Testis (tissue), 3 donors: ENCODE results near the gene HSPB6. TPM values are rescaled to one million over a fixed set of nuclear protein-coding genes. Genes with fewer than 3 reads are reported as not detected.

Source experiments
- DNase-seq: peaks from one replicate; pipeline ENCODE4 v3.0.0-alpha.2; 2019
- H3K27ac ChIP-seq, 2 donors: fragments of 200-600 bp; sonication (generic); one replicate each; pipeline ENCODE4 v1.5.1; 2019
- H3K27me3 ChIP-seq: fragments of 200-600 bp; sonication (generic); one replicate; pipeline ENCODE4 v1.5.1; 2019
- H3K36me3 ChIP-seq: fragments of 200-600 bp; sonication (generic); one replicate; pipeline ENCODE4 v1.5.1; 2017; ENCODE audit warnings: low read depth; ENCODE audit errors: missing control alignments
- H3K4me1 ChIP-seq: fragments of 200-600 bp; sonication (generic); one replicate; pipeline ENCODE4 v1.5.1; 2019
- H3K4me3 ChIP-seq, 2 donors: fragments of 200-600 bp; sonication (generic); one replicate each; pipeline ENCODE4 v1.5.1; 2017 to 2019
- H3K9me3 ChIP-seq: fragments of 200-600 bp; sonication (generic); one replicate; pipeline ENCODE4 v1.5.1; 2017
- POLR2A ChIP-seq: fragments of 450-650 bp; IDR thresholded peaks from one replicate; pipeline ENCODE4 v1.6.1; 2017; ENCODE audit warnings: antibody characterized with exemption, mild to moderate bottlenecking, moderate library complexity
- WGBS, 2 donors: methylation state at CpG; one replicate each; pipeline ENCODE4 v1.1.5; 2018; 5-methylcytosine and 5-hydroxymethylcytosine counted together
- intact Hi-C: fragments of 100-400 bp; cut with DNase I; formaldehyde crosslinking; loops from one replicate; pipeline ENCODE4 v1.15.1; 2023; ENCODE audit warnings: low total_unique reads
- polyA plus RNA-seq: library from polyadenylated mRNA; stranded (reverse); fragments of 350-450 nt; fragmentation: Illumina TruSeq; extraction: RNeasy Lipid Tissue Mini Kit (QIAGEN cat#74804); gene quantifications from one replicate; pipeline ENCODE4 v1.2.3, GENCODE V29; 2014; ENCODE audit warnings: low read depth, low replicate concordance; ENCODE audit not compliant: insufficient read depth
- total RNA-seq, 2 donors: library from RNA; depleted of rRNA; stranded (reverse); fragments of >200 nt; gene quantifications; one replicate each; pipeline ENCODE4 v1.2.3, GENCODE V29; 2016
- TF ChIP-seq, protein P1 (sequence below), 3 experiments: fragments of 450-650 bp in 2 of 3; fragments of 200-600 bp in 1 of 3; sonication (generic) in 1 of 3; IDR thresholded peaks; one replicate each; pipeline ENCODE4 v1.5.1; 2016 to 2019; ENCODE audit warnings: antibody characterized with exemption in 3 of 3, mild to moderate bottlenecking in 2 of 3, moderate library complexity in 1 of 3

The HSPB6 gene
- total and polyA plus RNA-seq, 3 donors from 2014 or later = 50.9 to 146 (median 57.1) TPM

DNA sequence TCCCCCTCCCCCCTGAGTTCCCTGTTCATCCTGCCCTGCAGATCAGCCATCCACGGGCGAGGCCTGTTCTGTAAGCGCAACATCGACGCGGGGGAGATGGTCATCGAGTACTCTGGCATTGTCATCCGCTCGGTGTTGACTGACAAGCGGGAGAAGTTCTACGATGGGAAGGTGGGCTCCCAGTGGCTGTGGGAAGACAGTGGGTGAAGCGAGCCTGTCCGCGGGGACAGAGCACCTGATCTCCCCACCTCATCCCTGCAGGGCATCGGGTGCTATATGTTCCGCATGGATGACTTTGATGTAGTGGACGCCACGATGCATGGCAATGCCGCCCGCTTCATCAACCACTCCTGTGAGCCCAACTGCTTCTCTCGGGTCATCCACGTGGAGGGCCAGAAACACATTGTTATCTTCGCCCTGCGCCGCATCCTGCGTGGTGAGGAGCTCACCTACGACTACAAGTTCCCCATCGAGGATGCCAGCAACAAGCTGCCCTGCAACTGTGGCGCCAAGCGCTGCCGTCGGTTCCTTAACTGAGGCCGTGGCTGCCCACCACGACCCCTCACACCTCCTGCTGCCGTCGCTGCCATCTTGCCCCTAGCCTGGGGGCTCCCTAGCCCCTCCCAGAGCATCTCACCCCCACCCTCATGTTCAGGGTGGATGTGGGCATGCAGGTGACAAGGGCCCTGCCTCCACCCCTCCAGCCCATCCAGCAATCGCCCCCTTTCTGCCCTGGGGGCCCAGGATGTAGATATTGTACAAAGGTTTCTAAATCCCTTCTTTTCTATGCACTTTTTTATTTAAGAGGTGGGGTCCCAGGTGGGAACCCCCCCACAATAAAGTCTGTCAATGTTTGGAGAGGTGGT, 18.6 kb downstream of the HSPB6 start:
- H3K27me3 ChIP-seq = no peaks in the 10 kb centered on the region
- H3K27ac ChIP-seq = no peak overlapping the region
- H3K4me1 ChIP-seq = peaks cover 6% of the 10 kb centered on the region
- DNase-seq = no peak
- no peak overlapping the region for H3K4me3 ChIP-seq
- no peak for TF ChIP-seq POLR2A
- TF ChIP-seq, protein P1, sequence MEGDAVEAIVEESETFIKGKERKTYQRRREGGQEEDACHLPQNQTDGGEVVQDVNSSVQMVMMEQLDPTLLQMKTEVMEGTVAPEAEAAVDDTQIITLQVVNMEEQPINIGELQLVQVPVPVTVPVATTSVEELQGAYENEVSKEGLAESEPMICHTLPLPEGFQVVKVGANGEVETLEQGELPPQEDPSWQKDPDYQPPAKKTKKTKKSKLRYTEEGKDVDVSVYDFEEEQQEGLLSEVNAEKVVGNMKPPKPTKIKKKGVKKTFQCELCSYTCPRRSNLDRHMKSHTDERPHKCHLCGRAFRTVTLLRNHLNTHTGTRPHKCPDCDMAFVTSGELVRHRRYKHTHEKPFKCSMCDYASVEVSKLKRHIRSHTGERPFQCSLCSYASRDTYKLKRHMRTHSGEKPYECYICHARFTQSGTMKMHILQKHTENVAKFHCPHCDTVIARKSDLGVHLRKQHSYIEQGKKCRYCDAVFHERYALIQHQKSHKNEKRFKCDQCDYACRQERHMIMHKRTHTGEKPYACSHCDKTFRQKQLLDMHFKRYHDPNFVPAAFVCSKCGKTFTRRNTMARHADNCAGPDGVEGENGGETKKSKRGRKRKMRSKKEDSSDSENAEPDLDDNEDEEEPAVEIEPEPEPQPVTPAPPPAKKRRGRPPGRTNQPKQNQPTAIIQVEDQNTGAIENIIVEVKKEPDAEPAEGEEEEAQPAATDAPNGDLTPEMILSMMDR (IDR thresholded peaks at IDR 0.05) = no peak
- 89 to 92% methylated on average over 27 to 37 of the region's 37 CpGs for WGBS, 2 donors
- no peaks in the 10 kb centered on the region for H3K36me3 ChIP-seq
- intact Hi-C loops = no loop called here
- no peaks in the 10 kb centered on the region for H3K9me3 ChIP-seq

DNA sequence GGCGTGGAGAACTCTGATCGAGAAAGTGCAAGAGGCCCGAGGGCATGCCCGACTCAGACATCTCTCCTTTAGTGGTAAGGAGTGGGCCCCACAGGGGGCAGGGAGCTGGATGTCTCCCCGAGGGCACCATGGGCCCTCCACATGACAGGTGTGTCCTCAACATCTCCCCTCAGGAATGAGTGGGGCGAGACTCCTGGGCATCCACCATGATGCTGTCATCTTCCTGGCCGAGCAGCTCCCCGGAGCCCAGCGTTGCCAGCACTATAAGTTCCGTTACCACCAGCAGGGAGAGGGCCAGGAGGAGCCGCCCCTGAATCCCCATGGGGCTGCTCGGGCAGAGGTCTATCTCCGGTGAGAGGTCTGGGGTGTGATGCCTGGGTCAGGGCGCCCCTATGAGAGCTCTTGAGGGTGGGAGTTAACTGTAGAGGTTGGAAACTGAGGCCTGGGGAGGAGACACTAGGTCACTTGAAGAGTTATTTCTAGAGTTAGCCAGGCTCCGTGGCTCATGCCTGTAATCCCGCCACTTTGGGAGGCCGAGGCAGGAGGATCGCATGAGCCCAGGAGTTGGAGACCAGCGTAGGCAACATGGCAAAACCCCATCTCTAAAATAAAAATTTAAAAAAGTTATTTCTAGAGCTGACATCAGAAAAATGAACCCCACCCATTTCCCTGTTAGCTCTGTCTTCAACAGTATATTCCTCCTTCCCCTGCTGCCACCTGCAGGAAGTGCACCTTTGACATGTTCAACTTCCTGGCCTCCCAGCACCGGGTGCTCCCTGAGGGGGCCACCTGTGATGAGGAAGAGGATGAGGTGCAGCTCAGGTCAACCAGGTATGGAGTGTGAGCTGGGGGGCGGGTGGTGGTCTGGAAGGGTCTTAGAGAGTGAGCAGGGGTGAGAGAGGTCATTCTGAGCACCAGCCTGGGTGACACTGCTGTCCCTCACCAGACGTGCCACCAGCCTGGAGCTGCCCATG, 19.6 kb downstream of the HSPB6 start:
- H3K27ac ChIP-seq = no peak overlapping the region

DNA sequence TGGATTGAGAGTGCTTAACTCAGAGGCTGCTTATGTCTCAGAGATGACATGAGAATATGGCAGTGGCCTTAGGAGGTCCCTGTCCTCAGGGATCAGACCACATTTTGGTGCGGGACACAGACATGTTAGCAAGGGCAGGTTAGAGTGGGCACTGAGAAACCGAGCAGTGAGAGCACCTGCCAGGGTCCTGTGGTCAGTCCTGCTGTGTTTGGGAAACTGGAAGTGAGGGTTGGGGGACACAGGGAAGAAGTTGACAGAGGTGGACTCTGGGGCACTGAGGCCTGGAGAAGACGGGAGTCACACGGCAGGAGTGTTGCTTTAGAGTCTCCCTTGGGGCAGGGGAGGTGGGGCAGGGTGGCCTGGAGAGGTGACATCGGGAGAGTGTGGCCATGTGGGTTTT, 21.9 kb downstream of the HSPB6 start:
- H3K27ac ChIP-seq = no peak overlapping the region
- H3K4me3 ChIP-seq = no peak overlapping the region
- no peak for DNase-seq
- no peaks in the 10 kb centered on the region for H3K9me3 ChIP-seq
- H3K27me3 ChIP-seq = no peaks in the 10 kb centered on the region
- TF ChIP-seq, protein P1 (IDR thresholded peaks at IDR 0.05) = no peak
- TF ChIP-seq POLR2A = no peak
- intact Hi-C loops = no loop called here
- 79 to 82% methylated on average over 5 of the region's 5 CpGs for WGBS, 2 donors
- peaks cover 3% of the 10 kb centered on the region for H3K4me1 ChIP-seq
- H3K36me3 ChIP-seq = no peaks in the 10 kb centered on the region

More for the DNA sequence above, 19.6 kb downstream of the HSPB6 start:
- Histone ChIP-seq H3K4me1 (peaks cover 6% of the 10 kb centered on the region), H3K27me3 (no peaks in the 10 kb centered on the region), H3K9me3 (no peaks in the 10 kb centered on the region), H3K4me3 (no peak overlapping the region), H3K36me3 (no peaks in the 10 kb centered on the region)
- WGBS, 2 donors = 85 to 87% methylated on average over 22 of the region's 22 CpGs
- TF ChIP-seq, protein P1 (IDR thresholded peaks at IDR 0.05) = no peak
- TF ChIP-seq POLR2A = no peak
- intact Hi-C loops = no loop called here
- DNase-seq = no peak

DNA sequence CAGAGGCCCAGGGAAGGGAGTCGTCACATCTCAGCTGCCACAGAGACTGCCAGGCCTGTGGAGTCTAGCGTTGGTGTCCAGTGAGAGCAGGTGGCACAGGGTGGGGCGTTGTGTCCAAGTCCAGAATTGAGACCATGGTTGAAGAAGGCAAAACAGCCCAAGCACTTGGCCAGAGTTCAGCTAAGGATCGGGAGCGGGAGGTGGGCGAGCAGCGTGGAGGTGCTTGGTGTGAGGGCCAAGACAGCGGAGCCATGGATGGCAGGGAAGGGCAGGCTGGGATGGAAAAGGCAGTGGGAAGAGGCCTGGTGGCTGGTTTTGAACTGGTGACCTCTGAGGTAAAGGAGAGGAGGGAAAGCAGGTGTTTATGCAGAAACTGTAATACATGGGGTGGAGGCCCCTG, 22.6 kb downstream of the HSPB6 start:
- Histone ChIP-seq H3K27ac (no peak overlapping the region), H3K4me1 (no peaks in the 10 kb centered on the region), H3K4me3 (no peak overlapping the region), H3K27me3 (no peaks in the 10 kb centered on the region), H3K9me3 (no peaks in the 10 kb centered on the region), H3K36me3 (no peaks in the 10 kb centered on the region)
- DNase-seq = no peak
- intact Hi-C loops = no loop called here
- TF ChIP-seq POLR2A = no peak
- TF ChIP-seq, protein P1 (IDR thresholded peaks at IDR 0.05) = no peak
- 89 to 95% methylated on average over 8 of the region's 8 CpGs for WGBS, 2 donors
